ENCODE measurements around the gene OSBP.

GRCh38 chr11:59545179-59546020 lies 70.2 kb downstream of the OSBP start:
- TF ChIP-seq CTCF (IDR thresholded peaks at IDR 0.05) (no peak), POLR2AphosphoS5 (IDR thresholded peaks at IDR 0.05; ENCODE audit: low read depth, low read length) (no peak), REST (IDR thresholded peaks at IDR 0.05; ENCODE audit: insufficient read depth in 1 of 2, low read depth in 2 of 2, low read length in 1 of 2) (no peak)

Measured in Panc1 (cell line).